Measurements from ENCODE around the gene OR1J2.
"Not testable (repeated sequence)": the region's sequence is repeated elsewhere in the genome, so short reads cannot be mapped to it uniquely, and the experiment has no call there.

Gene OR1J2, protein sequence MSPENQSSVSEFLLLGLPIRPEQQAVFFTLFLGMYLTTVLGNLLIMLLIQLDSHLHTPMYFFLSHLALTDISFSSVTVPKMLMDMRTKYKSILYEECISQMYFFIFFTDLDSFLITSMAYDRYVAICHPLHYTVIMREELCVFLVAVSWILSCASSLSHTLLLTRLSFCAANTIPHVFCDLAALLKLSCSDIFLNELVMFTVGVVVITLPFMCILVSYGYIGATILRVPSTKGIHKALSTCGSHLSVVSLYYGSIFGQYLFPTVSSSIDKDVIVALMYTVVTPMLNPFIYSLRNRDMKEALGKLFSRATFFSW

DNA sequence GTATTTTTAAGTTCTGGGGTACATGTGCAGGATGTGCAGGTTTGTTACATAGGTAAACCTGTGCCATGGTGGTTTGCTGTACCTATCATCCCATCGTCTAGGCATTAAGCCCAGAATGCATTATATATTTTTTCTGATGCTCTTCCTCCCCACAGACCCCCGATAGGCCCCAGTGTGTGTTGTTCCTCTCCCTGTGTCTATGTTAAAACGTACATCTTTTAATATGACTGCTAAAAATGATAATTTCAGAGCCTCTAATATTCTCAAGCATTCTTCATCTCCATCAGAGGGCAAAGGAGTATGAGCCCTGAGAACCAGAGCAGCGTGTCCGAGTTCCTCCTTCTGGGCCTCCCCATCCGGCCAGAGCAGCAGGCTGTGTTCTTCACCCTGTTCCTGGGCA is at the start of gene OR1J2:
Gene OR1J2 (plus strand): TSS at position 301 of the 400 bp plus-strand sequence. CDS start 0 bp downstream, at position 301.
- no peak for DNase-seq

DNA sequence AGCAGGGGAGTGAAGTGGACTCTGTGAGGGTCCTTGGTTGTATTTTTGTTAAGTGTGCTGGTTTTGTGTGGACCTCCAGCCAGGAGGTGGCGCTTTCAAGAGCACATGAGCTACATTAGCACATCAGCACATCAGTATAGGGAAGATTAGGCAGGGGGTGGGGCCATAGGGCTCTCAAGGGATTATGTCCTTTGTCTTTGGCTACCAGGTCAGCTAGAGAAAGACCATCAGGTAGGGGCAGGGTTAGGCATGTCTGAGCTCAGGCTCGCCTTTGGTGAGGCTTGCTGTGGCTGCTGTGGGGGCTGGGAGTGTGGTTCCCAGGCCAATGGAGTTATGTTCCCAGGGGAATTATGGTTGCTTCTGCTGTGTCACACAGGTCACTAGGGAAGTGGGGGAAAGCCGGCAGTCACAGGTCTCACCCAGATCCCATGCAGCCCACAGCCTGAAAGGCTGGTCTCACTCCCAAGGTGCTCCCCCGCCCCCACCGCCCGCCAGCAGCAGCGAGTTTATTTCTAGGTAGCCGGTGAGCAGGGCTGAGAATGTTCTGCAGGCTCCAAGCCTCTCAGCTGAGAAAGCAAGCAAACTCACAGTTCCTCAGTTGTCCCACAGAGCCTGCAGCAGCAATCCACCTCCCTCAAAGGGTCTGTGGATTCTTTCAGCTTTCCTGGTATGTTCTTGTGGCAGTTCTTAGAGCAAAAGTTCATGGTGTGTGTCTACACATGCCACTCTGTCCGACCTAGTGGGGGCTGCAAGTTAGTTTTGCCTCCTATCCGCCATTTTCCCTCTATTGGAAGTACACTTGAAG is 46.6 kb upstream of the OR1J2 start:
- no peak for DNase-seq

DNA sequence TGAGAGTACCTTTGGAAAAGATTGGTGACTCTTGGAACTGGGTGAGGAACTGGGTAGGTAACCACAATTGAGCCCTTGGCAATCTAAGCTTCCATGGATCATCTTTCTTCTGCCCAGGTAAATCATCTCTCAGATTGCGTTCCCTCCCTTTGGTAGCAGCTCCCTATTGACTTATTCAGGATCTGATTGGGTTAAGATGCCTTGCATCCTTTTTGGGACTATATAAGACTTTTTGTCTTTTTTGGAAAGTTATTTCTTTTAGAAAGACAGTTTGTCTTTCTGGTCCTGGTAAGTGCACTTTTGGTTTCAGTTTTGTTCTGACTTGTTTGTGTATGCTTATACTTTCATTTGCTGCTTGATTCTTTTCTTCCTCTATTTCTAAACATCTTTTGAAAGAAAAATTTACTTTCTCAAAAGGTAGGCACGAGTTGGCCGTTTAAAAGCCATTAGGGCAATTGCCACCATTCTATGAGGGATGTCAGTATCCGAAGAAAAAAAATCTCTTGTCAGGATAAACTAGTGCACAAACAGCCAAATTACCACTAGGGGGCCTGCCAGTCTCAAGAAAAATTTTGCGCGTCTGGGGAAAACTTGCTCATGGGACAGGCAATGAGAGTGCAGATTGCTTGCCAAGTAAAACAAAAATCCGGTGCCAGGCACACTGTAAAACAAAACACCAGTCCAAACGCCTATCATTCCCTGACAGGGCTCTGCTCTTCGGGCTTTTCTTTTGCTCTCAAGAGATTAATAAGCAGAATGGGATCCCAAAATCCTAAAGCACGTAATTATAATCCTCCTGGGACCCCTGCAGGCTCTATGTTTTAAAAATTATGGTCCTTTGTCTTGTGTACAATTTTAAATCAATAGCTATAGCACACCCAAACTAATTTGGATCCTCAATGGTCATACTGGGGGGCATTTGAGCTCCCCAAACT is 45.7 kb upstream of the OR1J2 start:
- DNase-seq = peak; percentile 37

DNA sequence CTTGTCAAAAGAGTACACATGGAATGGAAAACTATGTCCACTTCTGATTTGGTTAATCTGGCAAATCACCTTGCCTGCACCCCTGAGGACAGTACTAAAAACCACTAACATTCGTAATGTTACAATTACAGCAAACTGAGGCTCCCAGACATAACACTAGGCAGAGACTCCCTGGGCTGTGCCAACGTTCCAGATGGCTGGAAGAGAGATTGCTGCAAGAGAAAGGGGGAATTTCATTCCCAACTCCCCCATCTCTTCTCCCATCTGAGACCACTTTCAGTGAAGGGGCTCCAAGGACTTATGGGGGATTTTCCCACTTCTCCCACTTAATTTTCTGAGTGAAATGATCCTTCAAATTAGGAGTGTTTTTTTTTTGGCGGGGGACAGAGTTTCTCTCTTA is 44.1 kb upstream of the OR1J2 start:
- DNase-seq = no peak

DNA sequence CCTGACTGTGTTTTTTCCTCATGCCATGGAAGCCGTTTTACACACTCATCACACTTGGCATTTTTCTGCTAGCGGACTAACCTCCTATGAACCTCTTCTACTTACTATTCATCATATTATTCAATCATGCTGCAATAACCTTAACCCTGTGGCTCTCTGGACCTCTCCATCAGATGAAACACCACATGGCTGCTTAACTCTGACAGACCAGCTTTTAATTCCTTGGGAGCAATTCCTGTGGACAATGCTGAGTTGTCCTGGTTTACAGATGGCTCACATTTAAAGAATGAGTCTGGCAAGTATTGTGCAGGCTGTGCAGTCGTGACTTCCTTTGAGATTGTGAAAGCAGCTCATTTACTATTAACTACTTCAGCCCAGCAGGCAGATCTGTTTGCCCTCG is 41.9 kb upstream of the OR1J2 start:
- DNase-seq = no peak

DNA sequence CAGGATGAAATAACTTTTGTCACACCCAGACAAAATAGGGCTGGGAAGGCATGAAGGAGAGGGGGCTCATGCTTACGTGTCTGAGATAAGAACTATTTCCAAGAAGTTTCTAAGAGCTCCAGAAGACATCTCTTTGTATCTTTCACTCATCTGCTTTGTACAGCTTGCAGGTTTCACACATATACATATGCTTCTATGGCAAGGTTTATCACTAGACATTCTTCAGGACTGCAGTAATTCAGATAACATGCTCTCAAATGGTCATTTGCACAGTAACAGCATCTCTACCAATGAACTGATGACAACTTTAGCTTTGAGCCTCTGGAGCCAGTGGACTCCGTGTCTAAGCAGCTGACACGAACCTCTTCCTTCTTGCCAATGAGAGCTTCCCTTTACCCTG is 36.0 kb upstream of the OR1J2 start:
- DNase-seq = no peak

DNA sequence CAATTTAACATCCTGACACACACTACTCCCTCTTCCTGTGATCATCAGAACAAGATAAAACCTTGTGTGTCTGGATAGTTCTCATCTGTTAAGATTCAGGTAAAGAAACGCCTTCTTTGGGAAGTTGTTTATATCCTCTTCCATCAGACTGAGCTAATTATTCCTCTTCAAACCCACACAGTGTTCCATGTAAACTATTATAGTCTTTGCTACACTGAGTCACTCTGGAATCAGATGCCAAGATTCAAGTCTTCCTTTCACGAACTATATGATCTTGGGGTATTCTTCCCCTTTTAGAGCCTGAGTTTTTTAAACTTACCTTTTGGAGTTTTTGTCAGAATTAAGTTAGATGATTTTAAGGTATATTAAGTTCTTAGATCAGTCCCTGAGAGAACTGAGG is 34.9 kb upstream of the OR1J2 start:
- no peak for DNase-seq

DNA sequence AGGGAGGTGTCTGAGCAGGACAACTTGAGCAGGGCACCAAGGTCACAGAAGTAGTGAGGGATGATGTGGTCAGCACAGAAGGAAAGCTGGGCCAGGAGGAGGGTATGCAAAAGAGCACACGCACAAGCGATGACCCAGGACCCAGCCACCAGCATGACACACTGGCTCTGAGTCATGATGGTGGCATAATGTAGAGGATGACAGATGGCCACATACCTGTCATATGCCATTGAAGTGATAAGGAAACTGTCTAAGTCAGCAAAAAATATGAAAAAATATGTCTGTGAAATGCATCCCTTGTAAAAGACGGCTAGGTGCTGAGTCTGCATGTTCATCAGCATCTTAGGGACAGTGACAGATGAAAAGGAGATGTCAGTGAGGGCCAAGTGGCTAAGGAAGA is 33.3 kb upstream of the OR1J2 start:
- no peak for DNase-seq

DNA sequence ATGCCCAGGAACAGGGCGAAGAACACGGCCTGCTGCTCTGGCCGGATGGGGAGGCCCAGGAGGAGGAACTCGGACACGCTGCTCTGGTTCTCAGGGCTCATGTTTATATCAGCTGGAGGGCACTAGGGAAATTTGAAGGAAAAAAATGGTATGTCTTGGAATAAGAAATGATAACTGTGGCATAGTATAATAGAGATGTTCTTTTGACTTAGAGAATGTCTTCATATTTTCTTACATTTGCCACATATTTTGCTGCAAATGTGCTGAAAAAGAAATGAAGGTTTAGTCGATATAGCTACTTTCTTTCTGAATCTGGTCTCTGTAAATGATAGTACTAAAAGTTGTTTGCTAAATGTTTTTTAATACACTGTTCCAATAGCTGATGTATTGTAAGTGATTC is 32.8 kb upstream of the OR1J2 start, which contains the start of gene OR1J1:
Gene OR1J1 (minus strand): TSS at position 101 of the 400 bp plus-strand sequence. CDS start 0 bp downstream, at position 101.
- no peak for DNase-seq

DNA sequence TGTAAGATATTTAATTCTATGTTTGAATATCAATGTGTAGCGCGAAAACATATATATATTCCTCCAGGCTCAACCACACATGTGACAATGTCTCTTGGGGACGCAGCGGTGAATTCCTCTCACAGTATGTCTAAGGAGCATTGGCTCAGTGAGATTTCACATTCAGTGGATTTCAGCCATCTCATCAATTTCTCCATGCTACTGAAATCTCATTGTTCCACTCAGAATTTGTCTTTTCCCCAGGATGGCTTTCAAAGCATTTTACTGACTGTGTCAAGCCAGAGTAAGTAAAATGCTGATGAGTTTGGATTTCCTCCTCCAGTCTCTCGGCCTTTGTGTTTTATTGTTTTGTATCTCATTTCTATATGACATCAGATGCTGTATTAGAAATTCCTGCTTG is 31.5 kb upstream of the OR1J2 start:
- DNase-seq = no peak

DNA sequence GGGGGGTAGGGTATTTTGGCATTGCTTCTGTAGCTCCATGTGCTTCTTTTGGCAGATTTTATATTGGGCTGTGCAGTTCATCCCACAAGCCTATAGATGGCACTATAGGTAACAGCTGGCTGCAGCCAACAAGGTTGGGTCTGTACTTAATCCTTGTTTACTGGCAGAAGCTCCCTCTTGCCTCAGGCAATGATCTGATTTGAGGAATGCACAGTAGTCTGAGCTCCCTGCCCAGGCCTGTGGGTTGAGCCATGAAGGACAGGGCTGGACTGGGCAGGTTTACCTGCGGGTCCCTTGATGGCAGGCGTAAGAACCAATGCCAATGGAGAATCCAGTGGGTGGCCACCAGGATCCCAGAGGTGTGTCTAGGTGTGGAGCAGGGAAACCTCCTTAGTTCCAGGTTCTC is 11.7 kb upstream of the OR1J2 start:
- DNase-seq = no peak

DNA sequence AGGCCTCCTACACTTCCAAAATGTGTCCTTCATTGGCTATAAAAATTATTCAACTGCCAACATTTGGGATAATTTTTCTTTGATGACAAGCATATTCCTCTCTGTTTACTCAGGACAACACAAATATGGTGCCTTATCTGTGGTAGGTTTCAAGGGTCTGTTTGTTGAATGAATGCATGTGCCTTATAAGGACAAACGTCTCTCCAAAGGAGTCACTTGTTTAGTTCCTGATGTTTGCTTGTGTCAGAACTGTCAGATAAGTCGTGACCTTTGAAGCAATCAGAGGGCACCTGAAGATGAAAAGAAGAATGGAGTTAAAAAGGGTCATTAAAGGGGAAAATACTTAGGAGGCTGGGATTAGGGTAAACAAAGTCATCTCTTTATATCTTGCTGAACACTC is 3.6 kb upstream of the OR1J2 start:
- DNase-seq = no peak

DNA sequence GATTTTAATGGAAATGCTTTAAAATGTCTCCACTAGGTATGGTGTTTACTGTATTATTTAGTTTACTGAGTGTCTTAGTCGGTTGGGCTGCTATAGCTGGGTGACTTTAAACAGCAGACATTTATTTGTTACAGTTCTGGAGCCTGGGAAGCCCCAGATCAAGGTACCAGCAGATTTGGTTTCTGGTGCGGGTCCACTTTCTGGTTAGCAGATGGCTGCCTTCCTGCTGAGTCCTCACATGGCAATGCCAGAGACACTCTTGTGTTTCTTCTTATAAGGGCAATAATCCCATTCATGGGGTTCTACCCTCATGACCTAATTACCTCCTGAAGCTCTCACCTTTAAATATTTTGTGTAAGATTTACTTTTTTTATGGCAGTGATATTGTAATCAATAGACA is 7.6 kb downstream of the OR1J2 start:
- DNase-seq = no peak

DNA sequence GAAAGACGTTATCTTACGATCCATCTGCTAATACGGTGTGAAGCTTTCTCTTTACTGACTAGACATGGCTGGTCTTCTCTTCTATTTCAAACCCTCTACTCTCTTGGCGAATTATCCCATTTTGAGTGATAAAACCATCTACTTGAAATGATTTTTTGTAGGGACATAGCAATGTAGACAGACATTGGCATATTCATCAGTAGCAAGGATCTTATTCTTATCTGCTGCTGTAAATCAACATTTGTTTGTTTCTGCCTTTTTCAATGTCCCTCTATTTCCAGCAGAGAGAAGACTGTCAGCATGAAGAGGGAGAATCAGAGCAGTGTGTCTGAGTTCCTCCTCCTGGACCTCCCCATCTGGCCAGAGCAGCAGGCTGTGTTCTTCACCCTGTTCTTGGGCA is 8.2 kb downstream of the OR1J2 start, which contains the start of gene OR1J4:
Gene OR1J4 (plus strand): TSS at position 301 of the 400 bp plus-strand sequence. CDS start 0 bp downstream, at position 301.
- no peak for DNase-seq

DNA sequence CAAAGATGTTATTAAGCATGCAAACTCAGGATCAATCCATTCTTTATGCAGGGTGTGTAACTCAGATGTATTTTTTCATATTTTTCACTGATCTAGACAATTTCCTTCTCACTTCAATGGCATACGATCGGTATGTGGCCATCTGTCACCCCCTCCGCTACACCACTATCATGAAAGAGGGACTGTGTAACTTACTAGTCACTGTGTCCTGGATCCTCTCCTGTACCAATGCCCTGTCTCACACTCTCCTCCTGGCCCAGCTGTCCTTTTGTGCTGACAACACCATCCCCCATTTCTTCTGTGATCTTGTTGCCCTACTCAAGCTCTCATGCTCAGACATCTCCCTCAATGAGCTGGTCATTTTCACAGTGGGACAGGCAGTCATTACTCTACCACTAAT is 8.8 kb downstream of the OR1J2 start:
- DNase-seq = no peak

DNA sequence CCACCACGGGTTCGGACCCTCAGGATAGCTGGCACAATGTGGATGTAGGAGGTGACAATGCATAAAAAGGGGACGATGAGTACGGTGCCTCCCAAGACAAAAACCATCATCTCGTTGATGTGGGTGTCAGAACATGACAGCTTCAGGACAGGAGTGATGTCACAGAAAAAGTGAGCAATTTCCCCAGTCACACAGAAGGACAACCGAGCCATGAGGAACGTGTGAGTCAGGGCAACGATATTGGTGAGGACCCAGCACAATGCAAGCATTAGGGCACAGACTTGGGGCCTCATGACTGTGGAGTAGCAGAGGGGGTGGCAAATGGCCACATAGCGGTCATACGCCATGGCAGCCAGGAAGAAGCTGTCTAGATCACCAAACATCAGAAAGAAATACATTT is 16.0 kb downstream of the OR1J2 start:
- DNase-seq = no peak

DNA sequence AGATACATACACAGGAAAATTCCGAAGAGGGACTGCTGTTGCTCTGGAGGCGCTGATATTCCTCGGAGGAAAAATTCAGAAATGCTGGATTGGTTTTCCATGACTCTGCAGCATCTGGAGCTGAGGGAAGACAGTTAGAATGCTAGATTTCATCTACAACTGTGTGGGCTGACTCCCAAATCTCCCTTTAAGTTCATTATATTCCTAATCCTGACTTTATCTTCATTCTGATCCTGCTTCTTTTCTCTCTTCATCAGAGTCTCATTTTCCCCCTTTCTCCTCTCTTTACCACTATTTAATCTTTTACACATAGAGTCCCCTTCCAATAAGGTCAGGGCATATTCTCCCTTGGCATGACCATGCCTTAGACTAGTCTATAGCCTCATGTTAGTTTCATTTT is 16.6 kb downstream of the OR1J2 start, which contains the start of gene OR1N1:
Gene OR1N1 (minus strand): TSS at position 101 of the 400 bp plus-strand sequence. CDS start 0 bp downstream, at position 101.
- DNase-seq = no peak

DNA sequence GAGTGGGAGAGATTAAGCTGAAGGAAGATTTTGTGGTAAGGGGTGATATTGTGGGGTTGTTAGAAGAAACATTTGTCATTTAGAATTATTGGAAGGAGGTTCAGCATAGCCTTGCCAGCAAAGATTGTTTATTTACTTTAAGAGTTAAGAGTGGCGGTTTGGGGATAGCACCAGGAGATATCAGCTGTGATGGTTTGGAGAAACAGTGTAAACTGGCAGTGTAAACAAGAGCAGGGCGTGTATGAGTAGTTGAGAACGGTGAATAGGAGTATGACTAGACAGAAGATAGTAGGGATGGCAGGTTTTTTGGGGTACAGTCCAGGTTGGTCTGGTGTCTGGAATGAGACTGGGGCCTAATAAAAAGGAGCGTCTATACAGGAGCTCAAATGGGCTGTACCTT is 20.6 kb downstream of the OR1J2 start:
- not testable (repeated sequence) for DNase-seq

DNA sequence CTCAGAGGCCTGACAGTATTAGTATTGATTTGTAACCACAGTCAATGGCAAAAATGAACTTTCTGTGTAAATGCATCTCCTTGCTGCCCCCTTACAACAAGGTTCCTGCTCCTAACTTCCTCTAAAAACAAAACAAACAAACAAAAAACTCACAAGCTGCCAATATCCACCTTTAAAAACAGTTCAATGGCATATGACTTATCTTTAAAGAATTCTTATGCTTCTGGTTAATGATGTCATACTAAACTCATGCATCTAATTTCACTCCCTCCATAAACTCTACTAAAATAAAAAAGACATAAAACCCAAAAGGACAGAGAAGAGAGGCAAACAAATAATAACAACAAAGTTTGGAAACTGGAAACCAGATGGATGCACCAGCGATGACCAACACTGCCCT is 25.5 kb downstream of the OR1J2 start:
- DNase-seq = no peak

DNA sequence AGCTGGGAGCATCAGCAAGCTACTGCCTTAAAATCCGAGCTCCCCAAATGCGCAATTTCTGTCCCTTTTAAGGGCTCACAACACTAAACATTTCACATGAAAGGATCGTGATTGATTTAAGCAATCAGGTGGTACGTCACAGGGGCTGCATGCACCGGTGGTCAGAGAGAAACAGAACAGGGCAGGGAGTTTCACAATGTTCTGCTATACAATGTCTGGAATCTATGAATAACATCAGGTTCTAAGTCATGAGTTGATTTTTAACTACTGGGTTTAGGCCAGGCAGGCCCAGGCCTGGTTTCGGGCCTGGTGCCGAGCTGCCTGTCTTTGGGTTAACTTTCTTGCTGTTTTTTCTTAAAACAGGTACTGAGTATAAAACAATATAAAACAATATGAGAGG is 26.5 kb downstream of the OR1J2 start:
- DNase-seq = not testable (repeated sequence)

DNA sequence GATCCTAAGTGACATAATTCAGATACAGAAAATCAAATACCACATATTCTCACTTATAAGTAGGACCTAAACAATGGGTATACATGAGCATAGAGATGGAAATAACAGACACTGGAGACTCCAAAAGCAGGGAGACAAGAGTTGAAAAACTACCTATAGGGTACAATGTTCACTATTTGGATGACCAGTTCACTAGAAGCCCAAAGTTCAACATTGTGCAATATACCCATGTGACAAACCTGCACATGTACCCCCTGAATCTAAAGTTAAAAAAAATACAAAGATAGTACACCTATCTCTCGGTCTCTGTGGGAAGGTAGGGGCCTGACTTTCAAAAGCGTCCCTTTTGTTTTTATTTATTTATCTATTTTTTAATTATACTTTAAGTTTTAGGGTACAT is 28.2 kb downstream of the OR1J2 start:
- DNase-seq = no peak

DNA sequence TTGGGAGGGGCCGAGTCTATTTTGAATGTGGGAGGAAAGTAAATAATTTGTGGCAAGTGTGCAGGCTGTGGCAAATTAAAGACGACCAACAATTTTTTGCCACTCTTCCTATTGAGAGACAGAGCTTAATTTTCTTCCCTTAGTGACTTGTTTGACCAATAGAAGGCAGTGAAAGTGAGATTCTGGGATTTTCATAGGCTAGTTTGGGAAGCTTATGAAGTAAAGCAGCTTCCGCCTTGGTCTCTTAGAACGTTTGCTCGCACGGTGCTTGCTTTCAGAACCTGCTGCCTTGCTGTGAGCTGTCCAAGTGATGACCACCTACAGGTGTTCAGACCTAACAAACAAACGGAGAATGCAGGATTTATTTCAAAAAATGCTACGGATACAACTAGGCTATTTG is 35.6 kb downstream of the OR1J2 start:
- no peak for DNase-seq

DNA sequence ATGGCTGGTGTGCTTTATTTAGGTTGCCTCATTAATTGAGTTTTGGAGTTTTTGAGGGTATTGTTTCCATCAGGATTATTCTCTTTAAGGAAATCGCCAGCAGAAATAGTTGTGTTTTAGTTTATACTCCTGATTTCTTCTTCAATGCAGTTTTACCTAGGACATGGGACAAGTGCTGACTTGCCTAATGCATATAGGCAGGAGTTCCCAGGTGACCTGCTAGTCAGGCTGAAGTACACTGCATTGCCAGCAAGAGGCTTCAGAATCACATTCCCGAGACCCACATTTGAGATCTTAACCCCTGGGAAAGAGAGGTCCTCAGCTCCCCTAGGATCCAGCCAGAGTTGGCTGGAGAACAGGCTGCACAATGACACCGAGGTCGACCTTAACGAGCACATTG is 40.8 kb downstream of the OR1J2 start:
- no peak for DNase-seq

Measured in stimulated activated naive CD4-positive, alpha-beta T cell treated with Interleukin-2 at 50 U/mL for 16 hours (primary cell).